ENCODE results near the gene LSM14A. TPM values are rescaled to one million over a fixed set of nuclear protein-coding genes. Genes with fewer than 3 reads are reported as not detected.

Gene LSM14A
- total and polyA plus RNA-seq, 2 of the 13 experiments (the other 11 are each of a cell fraction or from before 2014, with no cell fraction given), result 77.0 to 83.6 TPM

DNA sequence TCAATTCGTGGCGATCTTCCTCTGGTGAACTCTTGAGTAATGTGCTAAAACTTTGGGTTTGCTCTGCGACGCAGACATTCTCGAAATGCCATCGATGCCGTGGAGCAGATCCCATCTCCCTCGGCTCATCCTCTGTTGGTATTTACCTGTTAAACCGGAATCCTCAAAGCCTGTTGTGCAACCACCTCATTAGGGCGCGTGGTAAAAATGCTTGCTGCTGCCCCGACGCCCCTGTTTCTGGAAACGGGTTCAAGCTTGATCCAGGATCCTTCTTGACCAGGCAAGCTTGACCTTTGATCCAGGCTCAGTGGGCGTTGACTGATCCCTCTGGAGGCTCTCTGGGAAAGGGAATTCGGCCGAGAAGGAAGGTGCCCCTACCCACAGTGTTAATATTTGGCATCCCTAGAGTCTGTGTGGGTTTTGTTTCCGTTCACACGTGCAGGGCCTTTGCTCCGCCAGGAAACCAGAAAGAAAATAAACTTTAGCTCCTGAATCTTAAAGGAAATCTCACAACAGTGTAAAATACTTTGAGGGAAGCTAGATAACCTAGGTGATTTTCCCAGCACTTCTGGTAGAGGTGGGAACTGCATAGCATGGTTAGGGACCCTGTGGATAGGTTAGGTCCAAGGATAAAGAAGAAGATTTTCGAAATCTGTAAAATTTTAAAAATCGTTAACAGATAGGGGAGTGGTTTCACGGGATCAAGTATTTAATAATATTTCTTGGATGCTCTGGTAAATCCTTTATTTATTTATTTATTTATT, 1.1 kb downstream of the LSM14A start (continued):
- no peak for TF ChIP-seq BRF2 (CRISPR knock-in tag; IDR thresholded peaks at IDR 0.05)
- TF ChIP-seq ZNF124 (CRISPR knock-in tag; IDR thresholded peaks at IDR 0.05), result 0 out of 2 replicates have a peak, but pooled peaks have one; percentile 32
- TF ChIP-seq, protein P1, sequence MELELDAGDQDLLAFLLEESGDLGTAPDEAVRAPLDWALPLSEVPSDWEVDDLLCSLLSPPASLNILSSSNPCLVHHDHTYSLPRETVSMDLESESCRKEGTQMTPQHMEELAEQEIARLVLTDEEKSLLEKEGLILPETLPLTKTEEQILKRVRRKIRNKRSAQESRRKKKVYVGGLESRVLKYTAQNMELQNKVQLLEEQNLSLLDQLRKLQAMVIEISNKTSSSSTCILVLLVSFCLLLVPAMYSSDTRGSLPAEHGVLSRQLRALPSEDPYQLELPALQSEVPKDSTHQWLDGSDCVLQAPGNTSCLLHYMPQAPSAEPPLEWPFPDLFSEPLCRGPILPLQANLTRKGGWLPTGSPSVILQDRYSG (CRISPR knock-in tag; IDR thresholded peaks at IDR 0.05), result peak; percentile 81; the same call in 1 of the 2 replicates
- TF ChIP-seq ZBTB34 (CRISPR knock-in tag; IDR thresholded peaks at IDR 0.05), result no peak
- peak; percentile 79 for TF ChIP-seq ZSCAN21 (CRISPR knock-in tag; IDR thresholded peaks at IDR 0.05; ENCODE audit: borderline replicate concordance)
- TF ChIP-seq GABPA (IDR thresholded peaks at IDR 0.05; ENCODE audit: low read depth, low read length), result no peak
- no peak for TF ChIP-seq GABPA (CRISPR knock-in tag; IDR thresholded peaks at IDR 0.05; ENCODE audit: low read depth)
- TF ChIP-seq NFKB2 (CRISPR knock-in tag; IDR thresholded peaks at IDR 0.05; ENCODE audit: borderline replicate concordance), result 0 out of 2 replicates have a peak, but pooled peaks have one; percentile 30
- TF ChIP-seq, protein P2, sequence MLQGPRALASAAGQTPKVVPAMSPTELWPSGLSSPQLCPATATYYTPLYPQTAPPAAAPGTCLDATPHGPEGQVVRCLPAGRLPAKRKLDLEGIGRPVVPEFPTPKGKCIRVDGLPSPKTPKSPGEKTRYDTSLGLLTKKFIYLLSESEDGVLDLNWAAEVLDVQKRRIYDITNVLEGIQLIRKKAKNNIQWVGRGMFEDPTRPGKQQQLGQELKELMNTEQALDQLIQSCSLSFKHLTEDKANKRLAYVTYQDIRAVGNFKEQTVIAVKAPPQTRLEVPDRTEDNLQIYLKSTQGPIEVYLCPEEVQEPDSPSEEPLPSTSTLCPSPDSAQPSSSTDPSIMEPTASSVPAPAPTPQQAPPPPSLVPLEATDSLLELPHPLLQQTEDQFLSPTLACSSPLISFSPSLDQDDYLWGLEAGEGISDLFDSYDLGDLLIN (CRISPR knock-in tag; IDR thresholded peaks at IDR 0.05; ENCODE audit: borderline replicate concordance), result 0 out of 2 replicates have a peak, but pooled peaks have one; percentile 46
- TF ChIP-seq ZNF75D (CRISPR knock-in tag; IDR thresholded peaks at IDR 0.05; ENCODE audit: borderline replicate concordance), result peak; percentile 78; the same call in 1 of the 2 replicates
- peak; percentile 54; the same call in 1 of the 2 replicates for TF ChIP-seq ZNF724P (CRISPR knock-in tag; IDR thresholded peaks at IDR 0.05; ENCODE audit: borderline replicate concordance)
- peak; percentile 70; the same call in 1 of the 2 replicates for TF ChIP-seq ZNF598 (CRISPR knock-in tag; IDR thresholded peaks at IDR 0.05; ENCODE audit: borderline replicate concordance)
- peak; percentile 72 for TF ChIP-seq FOXP4 (CRISPR knock-in tag; IDR thresholded peaks at IDR 0.05)
- no peak for TF ChIP-seq CCDC6 (CRISPR knock-in tag; IDR thresholded peaks at IDR 0.05)
- TF ChIP-seq ZNF510 (CRISPR knock-in tag; IDR thresholded peaks at IDR 0.05; ENCODE audit: low read depth), result no peak
- 0 out of 2 replicates have a peak, but pooled peaks have one; percentile 60 for TF ChIP-seq ZNF549 (CRISPR knock-in tag; IDR thresholded peaks at IDR 0.05)
- no peak for TF ChIP-seq TRIM24 (CRISPR knock-in tag; IDR thresholded peaks at IDR 0.05)
- TF ChIP-seq FOXC1 (CRISPR knock-in tag; IDR thresholded peaks at IDR 0.05; ENCODE audit: borderline replicate concordance), result peak; percentile 64
- no peak for TF ChIP-seq CBFB (CRISPR knock-in tag; IDR thresholded peaks at IDR 0.05)
- peak; percentile 47 for TF ChIP-seq THAP11 (CRISPR knock-in tag; IDR thresholded peaks at IDR 0.05)
- TF ChIP-seq ZNF891 (CRISPR knock-in tag; IDR thresholded peaks at IDR 0.05), result no peak
